GM19035 (cell line): ENCODE measurements around the gene GNG14.
"Not testable (repeated sequence)": the region's sequence is repeated elsewhere in the genome, so short reads cannot be mapped to it uniquely, and the experiment has no call there.

Source experiments
- ATAC-seq: cut with Tn5 transposase; IDR thresholded peaks from one replicate; pipeline ENCODE4 v1.9.1; 2021; ENCODE audit not compliant: unreplicated experiment

GNG14 gene

DNA sequence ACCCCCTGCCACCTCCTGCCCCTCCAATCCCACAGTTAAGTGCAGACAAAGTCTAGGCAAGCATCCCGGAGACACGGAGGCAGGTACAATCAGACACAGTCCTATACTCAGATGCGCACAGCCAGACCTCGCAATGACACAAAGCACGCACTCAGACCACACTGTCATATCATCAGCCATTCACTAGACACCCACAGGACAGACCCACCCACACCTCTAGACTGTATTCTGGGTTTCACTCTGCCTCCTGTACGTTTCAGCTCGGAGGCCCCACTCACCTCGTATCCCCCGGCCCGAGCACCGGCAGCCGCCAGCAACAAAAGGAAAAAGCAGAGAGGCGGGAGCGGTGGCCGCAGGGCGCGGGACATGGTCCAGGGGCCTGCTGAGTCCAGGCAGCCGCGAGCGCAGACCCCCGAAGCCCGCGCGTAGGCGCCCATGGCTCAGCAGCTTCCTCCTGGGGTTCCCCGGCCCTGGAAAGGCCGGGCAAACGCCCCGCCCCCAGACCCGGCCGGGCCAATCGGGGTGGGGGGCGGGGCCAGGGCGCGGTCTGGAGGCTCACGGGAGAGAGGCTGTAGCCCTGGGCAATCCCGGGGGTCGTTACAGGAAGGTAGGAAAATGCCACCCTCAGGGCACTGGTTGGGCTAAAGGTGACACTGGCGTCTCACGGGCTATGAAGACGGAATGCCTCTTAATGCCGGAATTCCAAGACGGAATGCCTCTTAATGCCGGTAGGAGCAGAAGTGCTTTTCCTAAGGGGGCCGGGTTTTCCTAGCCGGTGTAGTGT lies 21.3 kb upstream of the GNG14 start, which contains the start of the genes MAN2B1 and WDR83:
MAN2B1 (minus strand) TSS at position 478 of the 784 bp plus-strand sequence; CDS start at position 437, 41 bp downstream.
WDR83 (plus strand) TSS at position 543 of the 784 bp plus-strand sequence. CDS start 2,984 bp downstream, outside the sequence.
- ATAC-seq: peak; percentile 45

DNA sequence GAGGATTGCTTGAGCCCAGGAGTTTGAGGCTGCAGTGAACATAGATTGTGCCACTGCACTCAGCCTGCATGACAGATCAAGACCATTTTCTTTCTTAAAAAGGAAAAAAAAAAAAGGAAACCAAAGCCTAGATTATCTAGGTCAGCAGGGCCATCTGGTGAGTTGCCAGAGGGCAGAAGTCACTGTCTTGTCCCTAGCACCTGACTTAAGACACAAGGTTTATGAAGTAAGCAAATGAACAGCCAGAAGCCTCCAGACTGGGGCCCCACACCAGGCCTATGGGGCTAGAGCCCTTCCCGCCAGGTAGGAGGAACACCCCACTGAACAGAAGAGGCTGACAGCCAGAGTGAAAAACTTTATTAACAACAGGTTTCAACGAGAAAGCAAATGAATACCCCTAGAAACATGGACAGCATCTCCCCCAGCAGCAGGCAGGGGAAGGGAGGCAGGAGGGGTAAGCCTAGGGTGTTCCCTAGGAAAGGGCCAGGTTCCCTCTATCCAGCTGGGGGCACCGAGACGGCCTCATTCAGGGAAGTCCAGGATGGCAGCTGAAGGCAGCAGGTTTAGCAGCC lies 20.0 kb upstream of the GNG14 start:
- ATAC-seq: no peak

DNA sequence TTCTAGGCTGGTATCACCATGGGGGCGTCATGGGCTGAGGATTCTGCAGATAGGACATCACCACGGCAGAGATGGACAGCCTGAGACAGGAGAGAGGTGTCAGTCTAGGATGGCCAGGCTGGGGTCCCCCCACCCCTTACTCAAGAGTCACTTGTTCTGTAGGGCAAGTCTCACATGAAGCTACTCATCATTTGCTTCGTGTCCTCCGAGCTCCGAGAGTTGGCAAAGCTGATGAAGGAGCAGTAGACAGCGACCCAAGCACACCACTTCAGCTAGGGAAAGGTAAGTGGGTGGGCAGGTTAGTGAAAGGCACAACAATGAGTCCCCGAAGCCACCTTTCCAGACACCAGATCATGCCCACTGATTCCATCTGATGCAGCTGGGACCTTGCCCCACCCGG lies 19.5 kb upstream of the GNG14 start:
- ATAC-seq: no peak

DNA sequence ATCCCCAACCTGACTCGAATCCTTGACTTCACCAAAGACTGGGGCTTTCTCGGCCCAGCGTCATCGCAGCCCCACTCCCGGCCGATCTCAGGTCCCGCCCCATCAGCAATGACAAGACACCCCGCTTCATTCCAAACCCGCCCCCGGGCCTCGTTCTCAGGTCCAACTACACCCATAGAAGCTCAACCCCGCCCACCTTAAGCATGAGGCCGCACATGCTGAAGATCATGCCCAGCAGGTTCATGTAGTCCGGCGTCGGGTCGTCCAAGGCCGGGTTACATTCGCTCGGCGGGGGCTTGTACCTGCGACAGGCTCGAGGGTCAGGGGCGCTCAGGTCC lies 18.9 kb upstream of the GNG14 start:
- peak; percentile 6 for ATAC-seq

DNA sequence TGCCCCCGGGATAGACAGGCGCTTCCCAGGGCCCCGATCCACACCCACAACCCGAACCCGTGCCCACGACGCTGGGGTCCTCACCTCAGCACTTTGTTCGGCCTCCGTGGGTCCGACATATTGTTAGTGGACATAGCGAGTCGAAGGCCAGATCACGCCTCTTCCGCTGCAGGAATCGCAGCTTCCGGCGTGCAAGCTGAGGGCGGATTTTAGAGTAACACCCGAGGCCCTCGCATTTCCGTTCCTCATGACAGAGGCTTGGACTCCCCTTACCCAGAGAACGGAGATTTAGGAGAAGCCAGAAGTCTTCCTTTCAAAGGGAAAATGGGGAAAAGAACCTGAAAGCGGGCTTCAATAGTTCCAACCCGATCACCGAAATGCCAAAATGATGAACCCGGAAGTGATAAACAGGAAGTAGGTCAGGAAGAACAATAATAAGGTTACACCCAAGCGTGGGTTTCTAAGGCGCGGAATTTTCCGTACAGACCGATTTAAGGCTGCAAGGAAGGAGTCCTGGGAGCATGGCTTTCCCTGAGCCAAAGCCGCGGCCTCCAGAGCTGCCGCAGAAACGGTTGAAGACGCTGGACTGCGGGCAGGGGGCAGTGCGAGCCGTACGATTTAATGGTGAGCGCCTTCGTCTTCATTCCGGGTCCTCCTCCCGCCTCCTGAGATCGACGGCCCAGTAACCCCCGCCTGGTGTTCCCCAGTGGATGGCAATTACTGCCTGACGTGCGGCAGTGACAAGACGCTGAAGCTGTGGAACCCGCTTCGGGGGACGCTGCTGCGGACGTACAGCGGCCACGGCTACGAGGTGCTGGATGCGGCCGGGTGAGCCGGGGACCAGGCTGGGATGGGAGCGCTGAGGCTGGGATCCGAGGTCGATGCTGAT lies 18.3 kb upstream of the GNG14 start:
- peak; percentile 33 for ATAC-seq

DNA sequence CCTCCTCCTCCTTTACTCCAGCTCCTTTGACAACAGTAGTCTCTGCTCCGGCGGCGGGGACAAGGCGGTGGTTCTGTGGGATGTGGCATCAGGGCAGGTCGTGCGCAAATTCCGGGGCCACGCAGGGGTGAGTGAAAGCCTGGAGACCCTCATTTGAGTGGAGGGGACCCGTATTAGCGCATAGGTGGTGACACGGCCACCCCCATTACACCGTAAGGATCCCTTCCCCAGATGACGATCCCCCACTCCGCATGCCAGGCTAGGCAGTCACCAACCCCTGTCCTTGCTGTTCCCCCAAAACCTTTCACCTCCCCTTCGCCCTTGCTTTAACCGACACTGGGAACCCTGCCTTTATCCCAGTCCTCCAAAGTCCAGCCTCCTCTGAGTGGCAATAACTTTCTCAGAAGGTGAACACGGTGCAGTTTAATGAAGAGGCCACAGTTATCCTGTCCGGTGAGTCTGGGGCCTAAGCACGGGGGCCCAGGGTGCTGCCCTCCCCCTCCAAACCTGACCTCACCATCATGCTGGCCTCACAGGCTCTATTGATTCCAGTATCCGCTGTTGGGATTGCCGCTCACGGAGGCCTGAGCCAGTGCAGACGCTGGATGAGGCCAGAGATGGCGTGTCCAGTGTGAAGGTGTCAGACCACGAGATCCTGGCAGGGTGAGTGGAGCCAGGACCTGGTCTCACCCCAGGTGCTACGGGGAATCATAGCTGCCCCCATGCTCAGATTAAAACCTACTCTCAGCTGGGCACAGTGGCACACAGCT lies 17.5 kb upstream of the GNG14 start:
- no peak for ATAC-seq

DNA sequence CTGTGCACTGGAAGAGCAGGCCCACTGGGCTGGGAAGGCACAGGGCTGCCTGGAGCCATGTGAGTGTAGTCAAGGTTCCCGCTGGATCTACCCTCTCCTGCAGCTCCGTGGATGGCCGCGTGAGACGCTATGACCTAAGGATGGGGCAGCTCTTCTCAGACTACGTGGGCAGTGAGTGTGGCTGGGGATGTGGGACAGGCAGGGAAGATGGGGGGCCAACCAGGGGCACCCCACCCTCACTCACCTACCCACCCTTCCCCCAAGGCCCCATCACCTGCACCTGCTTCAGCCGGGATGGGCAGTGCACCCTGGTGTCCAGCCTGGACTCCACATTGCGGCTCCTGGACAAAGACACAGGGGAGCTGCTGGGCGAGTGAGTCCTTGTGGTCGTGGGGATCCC lies 15.1 kb upstream of the GNG14 start:
- no peak for ATAC-seq

DNA sequence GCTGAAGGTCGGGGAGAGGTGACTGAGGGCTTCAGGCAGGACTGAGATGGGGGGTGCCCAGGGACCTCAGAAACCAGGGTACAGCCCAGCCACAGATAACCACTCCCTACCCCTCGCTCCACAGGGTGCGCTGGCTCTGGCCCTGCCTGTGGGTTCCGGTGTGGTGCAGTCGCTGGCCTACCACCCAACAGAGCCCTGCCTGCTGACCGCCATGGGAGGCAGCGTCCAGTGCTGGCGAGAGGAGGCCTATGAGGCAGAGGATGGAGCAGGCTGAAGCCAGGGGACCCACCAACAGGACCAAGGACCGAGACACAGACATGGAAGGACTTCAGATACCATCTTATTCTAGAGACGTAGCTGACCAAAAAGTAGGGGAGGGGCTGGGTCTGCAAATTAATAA lies 12.4 kb upstream of the GNG14 start:
- no peak for ATAC-seq

DNA sequence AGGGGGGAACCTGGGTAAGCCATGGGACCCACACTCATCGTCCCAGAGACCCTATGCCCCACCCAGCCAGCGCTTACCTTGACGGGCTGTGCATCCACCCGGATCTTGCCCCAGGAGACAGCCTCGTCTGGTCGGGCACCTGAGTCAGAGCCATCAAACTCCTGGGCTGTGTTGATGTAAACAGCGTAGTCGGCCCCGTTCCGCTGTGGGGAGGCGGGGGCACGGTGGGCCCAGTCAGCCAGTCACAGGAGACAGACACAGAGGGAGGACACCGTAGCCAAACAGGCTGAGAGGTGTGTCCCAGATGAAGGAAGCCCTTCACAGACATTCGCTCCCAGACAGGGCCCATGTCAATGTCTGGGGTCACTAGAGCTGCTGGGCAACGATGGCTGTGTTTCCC lies 11.9 kb upstream of the GNG14 start:
- ATAC-seq: no peak

DNA sequence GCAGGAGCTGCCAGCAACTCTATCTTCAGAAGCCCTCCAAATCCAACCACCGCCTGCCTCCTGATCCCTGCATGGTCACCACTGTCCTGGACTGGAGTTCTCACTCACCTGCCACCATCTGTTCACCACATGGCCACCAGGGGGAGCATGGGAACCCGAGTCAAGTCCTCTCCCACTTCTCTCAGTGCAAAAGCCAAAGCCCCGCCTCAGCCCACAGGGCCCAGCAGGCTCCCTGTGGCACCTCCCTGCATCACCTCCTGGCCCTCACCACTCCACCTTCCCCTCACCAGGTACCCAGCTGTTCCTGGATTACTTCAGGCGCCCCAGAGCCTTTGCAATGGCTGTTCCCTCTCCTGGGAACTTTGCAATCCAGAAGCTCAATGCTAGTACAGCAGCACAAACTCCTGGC lies 11.4 kb upstream of the GNG14 start:
- no peak for ATAC-seq

DNA sequence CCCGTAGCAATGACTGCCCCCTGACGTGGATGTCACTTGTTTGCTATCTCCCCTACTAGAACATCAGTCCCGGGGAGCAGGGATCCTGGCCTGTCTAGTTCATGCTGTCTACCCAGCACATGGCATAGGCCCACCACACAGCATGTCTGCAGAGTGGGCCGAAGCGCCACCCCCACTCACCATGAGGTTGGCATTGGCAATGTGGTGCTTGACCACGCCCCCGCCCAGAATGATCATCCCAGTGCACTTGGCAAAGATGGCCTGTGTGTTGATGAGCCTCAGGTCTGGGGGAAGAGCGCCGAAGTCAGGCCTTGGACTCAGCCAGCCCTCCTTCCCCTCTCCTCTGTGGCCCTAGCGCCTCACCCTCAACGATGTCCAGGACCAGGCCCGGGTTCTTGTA lies 10.9 kb upstream of the GNG14 start:
- ATAC-seq: no peak

DNA sequence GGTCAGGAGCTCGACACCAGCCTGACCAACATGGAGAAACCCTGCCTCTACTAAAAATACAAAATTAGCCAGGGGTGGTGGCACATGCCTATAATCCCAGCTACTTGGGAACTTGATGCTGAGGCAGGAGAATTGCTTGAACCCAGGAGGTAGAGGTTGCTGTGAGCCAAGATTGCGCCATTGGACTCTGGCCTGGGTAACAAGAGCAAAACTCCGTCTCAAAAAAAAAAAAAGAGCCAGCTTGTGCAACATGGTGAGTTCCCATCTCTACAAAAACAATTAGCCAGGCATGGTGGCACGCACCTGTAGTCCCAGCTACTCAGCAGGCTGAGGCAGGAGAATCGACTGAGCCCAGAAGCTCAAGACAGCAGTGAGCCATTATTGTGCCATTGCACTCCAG lies 9.8 kb upstream of the GNG14 start:
- not testable (repeated sequence) for ATAC-seq

DNA sequence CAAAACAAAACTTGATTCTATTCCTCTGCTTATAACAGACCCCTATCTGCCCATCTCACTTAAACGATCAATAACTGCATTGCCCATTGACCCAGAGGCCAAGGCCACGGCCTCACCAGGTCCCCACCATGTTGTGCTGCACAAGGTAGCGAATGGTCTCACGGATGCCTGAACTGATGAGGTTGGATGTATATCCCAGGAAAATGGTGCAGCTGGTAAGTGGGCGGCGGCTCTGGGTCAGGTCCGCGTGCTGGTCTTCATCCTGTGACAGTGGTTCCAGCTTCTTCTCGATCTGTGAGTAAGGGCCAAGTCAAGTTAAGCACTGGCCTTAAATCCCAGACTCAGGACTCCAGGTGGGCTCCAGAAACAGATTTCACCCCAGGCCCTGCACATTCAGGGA lies 7.8 kb upstream of the GNG14 start:
- ATAC-seq: no peak

DNA sequence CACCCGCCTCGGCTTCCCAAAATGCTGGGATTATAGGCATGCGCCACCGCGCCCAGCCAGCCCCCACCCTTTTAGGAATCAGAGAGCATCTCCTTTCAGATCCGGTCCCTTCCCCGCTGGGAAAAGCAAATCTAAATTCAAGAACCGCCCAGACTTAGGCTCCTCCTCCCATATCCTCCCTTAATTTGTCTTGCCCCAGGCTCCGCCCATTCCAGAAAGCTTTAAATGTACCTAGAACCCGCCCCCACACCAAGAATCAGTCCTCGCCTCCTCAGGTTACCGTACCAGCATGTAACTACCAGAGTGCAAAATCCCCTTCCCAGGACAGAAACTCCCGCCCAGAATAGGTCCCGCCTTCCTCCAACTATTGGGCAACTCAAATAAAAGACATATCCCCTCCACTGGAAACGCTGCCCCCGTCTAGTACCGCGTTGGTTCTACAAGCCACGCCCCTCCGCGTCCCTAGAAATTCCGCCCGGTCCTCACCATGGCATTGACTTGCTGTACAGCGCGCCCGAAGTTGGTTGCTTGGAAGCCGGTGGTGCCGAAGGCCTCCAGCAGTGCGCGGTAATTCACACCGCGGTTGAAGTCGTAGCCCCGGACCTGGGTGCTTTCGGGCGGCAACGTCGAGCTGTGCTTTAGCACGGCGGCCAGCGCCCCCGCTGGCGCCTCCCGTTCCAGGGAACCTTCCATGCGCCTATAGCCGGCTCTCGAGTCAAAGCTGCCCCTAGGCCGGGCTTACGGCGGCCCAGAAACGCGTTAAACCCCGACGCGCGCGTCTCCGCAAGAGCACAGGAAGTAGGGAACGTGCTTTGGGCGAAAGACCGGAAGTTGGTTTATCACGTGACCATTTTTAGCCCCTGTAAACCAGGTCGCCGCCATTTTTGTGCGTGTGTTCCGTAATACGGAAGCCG lies 6.5 kb upstream of the GNG14 start, which contains the start of gene DHPS:
DHPS (minus strand) TSS at position 807 of the 914 bp plus-strand sequence; CDS start at position 693, 114 bp downstream.
- ATAC-seq: peak; percentile 80

DNA sequence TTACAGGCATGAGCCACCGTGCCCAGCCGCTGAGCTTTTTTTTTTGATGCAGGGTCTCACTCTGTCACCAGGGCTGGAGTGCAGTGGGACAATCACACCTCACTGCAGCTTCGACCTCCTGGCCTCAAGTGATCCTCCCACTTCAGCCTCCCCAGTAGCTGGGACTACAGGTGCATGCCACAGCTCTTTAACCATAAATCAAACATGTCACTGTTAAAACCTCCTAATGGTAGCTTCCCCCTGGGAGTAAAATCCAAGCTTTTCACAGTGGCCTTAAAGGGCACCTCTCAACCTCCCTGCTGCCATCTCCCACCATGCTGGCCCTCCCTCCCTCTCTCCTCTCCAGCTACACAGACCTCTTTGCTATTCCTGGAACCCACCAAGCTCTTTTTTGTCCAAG lies 2.0 kb upstream of the GNG14 start:
- ATAC-seq: no peak

DNA sequence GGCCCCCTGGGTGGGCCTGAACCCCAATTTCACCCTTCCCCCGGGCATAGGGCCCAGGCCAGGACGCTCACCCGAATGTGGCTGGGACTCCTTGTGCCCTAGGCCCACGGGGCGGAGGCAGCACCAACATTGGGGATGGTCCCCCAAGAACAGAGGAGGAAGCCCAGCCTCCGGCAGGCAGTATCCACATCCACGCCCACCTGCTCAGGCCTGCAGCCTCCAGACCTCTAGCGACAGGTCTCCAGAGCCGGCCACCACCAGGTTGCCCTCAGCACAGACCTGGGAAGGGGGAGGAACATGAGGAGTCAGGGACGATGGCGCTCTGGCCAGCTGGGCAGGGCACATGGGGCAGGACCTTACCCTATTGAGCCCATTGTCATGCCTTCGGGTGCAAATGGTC lies 1.2 kb downstream of the GNG14 start:
- no peak for ATAC-seq

DNA sequence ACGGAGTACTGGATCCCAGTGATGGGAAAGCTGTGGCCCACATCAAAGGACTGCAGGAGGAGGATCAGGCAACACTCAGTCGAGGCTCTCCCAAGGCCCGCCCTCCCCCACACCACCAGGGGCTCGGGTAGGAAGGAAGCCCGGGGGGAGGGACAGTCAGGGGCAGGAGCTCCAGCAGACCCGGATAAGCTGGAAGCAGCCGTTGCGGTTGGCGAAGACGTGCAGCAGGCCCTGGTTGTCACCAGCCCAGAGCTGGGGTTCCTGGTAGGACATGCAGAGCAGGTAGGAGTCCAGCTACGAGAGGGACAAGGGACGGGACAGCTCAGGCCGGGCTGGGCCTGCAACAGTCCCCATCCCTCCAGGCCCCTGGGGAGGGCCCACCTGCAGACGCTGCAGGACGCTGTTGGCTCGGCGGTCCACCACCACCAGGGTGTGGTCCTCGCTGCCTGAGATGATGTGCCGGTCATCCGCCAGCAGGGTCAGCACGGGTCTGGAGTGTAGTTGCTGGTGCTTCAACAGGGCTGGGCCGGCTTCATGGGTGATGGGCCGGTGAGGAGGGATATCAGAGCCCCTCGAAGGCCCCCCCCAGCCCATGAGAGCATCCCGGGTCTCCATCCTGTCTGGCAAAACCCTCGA lies 1.9 kb downstream of the GNG14 start:
- ATAC-seq: no peak

DNA sequence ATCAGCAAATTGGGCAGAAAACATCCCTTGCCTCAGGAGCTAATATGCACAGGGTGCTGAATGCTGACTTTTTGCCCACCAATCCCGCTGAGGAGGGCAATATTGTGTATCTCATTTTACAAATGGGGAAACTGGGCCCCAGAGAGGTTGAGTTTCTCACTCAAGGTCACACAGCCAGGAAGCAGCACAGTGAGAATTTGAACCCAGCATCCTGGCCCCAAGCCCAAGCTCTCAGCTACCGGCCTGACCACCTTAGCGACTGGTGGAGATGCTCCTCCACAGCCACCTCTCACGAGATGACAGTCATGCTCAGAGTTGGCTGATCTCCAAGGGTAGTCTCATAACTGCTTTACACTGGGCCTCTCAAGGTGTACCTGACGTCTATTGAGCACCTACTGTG lies 5.2 kb downstream of the GNG14 start:
- ATAC-seq: no peak

DNA sequence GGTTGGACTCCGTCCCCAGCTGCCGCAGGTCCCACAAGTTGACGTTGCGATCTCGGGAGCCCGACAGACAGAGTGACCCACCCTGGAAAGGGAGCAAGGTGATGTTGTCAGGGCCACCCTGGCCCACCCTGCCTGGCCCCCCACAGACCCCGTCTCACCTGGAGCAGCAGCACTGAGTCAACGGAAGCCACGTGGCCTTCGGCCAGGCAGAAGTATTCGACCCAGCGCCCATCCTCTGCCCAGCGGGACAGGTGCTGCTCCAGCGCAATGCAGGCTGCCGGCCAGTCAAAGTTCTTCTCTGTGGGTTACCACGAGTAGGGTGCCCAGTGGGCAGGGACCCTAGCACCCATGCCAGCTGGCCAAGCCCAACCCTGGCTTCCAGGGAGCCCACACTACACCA lies 6.8 kb downstream of the GNG14 start:
- ATAC-seq: no peak
